HEK293 (cell line): Measurements from ENCODE around the gene HAND1.
A peak's percentile ranks its signal among the peaks of the same experiment; 100 is the strongest.

Experiments
- CTCF ChIA-PET: fragments of 350-600 bp; formaldehyde crosslinking; extraction: SDS; loops from one replicate; lab custom pipeline; 2021; ENCODE audit warnings: antibody characterized with exemption; lab: Yijun Ruan, JAX
- POLR2A ChIA-PET: fragments of 300-600 bp; formaldehyde crosslinking; extraction: SDS; loops from one replicate; lab custom pipeline; 2020; ENCODE audit warnings: antibody characterized with exemption, inconsistent platforms; lab: Yijun Ruan, JAX
- H3K27ac ChIP-seq: fragments of 200-500 bp; sonication (Bioruptor generic); 2 replicates; pipeline ENCODE4 v1.5.1; 2014; ENCODE audit warnings: low read depth, low read length, control low read depth, inconsistent platforms; ENCODE audit errors: extremely low read depth
- H3K36me3 ChIP-seq, 2 experiments: fragments of 200-500 bp in 1 of 2; sonication (Bioruptor generic) in 1 of 2; 1 replicate in 1 of 2; 2 replicates in 1 of 2; pipeline ENCODE4 v1.5.1; 2014 to 2017; ENCODE audit warnings: inconsistent platforms in 2 of 2, low read length in 2 of 2; ENCODE audit not compliant: control insufficient read depth in 2 of 2, insufficient read depth in 1 of 2
- H3K4me1 ChIP-seq: fragments of 200-500 bp; sonication (Bioruptor generic); 2 replicates; pipeline ENCODE4 v1.5.1; 2014; ENCODE audit warnings: mild to moderate bottlenecking, low read length, inconsistent platforms; ENCODE audit not compliant: control insufficient read depth, insufficient read depth
- H3K4me3 ChIP-seq: 2 replicates; pipeline ENCODE4 v1.5.1; 2011; ENCODE audit warnings: low read depth, mild to moderate bottlenecking, control low read depth, low read length, moderate library complexity
- H3K9me3 ChIP-seq: fragments of 200-500 bp; sonication (Bioruptor generic); 2 replicates; pipeline ENCODE4 v1.5.1; 2014; ENCODE audit warnings: low read depth, low read length, inconsistent platforms; ENCODE audit not compliant: control insufficient read depth, insufficient read depth
- GLI4 ChIP-seq: fragments of 450-650 bp; formaldehyde crosslinking; IDR thresholded peaks from 2 replicates; pipeline ENCODE4 v1.5.1; 2016; ENCODE audit warnings: missing biosample characterization, missing genetic modification characterization
- KLF7 ChIP-seq: fragments of 450-650 bp; formaldehyde crosslinking; IDR thresholded peaks from 2 replicates; pipeline ENCODE4 v1.5.1; 2016; ENCODE audit warnings: missing biosample characterization, missing genetic modification characterization, borderline replicate concordance
- SALL2 ChIP-seq: fragments of 450-650 bp; formaldehyde crosslinking; IDR thresholded peaks from 2 replicates; pipeline ENCODE4 v1.5.0; 2017; ENCODE audit warnings: missing biosample characterization, mild to moderate bottlenecking, missing genetic modification characterization, borderline replicate concordance
- SP2 ChIP-seq: fragments of 450-650 bp; formaldehyde crosslinking; IDR thresholded peaks from 2 replicates; pipeline ENCODE4 v1.5.1; 2016; ENCODE audit warnings: missing biosample characterization, missing genetic modification characterization
- YY2 ChIP-seq: fragments of 450-650 bp; formaldehyde crosslinking; IDR thresholded peaks from 2 replicates; pipeline ENCODE4 v1.5.1; 2016; ENCODE audit warnings: missing biosample characterization, missing genetic modification characterization
- ZBTB1 ChIP-seq: fragments of 450-650 bp; formaldehyde crosslinking; IDR thresholded peaks from 2 replicates; pipeline ENCODE4 v1.5.1; 2016; ENCODE audit warnings: missing biosample characterization, missing genetic modification characterization
- ZBTB20 ChIP-seq: fragments of 450-650 bp; formaldehyde crosslinking; IDR thresholded peaks from 2 replicates; pipeline ENCODE4 v1.5.1; 2016; ENCODE audit warnings: missing biosample characterization, missing genetic modification characterization
- ZBTB7A ChIP-seq: fragments of 450-650 bp; formaldehyde crosslinking; IDR thresholded peaks from 2 replicates; pipeline ENCODE4 v1.5.1; 2016; ENCODE audit warnings: low read depth, missing biosample characterization, missing genetic modification characterization
- ZBTB8A ChIP-seq: fragments of 450-650 bp; formaldehyde crosslinking; IDR thresholded peaks from 2 replicates; pipeline ENCODE4 v1.5.1; 2016; ENCODE audit warnings: missing biosample characterization, missing genetic modification characterization
- ZFHX2 ChIP-seq: fragments of 450-650 bp; formaldehyde crosslinking; conservative IDR thresholded peaks from 2 replicates; pipeline ENCODE4 v1.5.1; 2016; ENCODE audit warnings: missing biosample characterization, missing genetic modification characterization
- ZNF10 ChIP-seq: fragments of 450-650 bp; formaldehyde crosslinking; IDR thresholded peaks from 2 replicates; pipeline ENCODE4 v1.5.1; 2017; ENCODE audit warnings: missing biosample characterization, missing genetic modification characterization
- ZNF335 ChIP-seq: fragments of 450-650 bp; formaldehyde crosslinking; conservative IDR thresholded peaks from 2 replicates; pipeline ENCODE4 v1.5.1; 2016; ENCODE audit warnings: missing biosample characterization, missing genetic modification characterization
- ZNF366 ChIP-seq: fragments of 450-650 bp; formaldehyde crosslinking; conservative IDR thresholded peaks from 2 replicates; pipeline ENCODE4 v1.5.1; 2016; ENCODE audit warnings: missing biosample characterization, missing genetic modification characterization
- ZNF549 ChIP-seq: fragments of 450-650 bp; IDR thresholded peaks from 2 replicates; pipeline ENCODE4 v1.5.1; 2018; ENCODE audit warnings: missing biosample characterization, missing genetic modification characterization, mild to moderate bottlenecking, inconsistent platforms, moderate library complexity
- ZNF571 ChIP-seq: fragments of 450-650 bp; formaldehyde crosslinking; IDR thresholded peaks from 2 replicates; pipeline ENCODE4 v1.5.0; 2017; ENCODE audit warnings: missing biosample characterization, missing genetic modification characterization
- ZNF621 ChIP-seq: fragments of 450-650 bp; formaldehyde crosslinking; IDR thresholded peaks from 2 replicates; pipeline ENCODE4 v1.5.1; 2017; ENCODE audit warnings: missing biosample characterization, missing genetic modification characterization
- ZNF623 ChIP-seq: fragments of 450-650 bp; formaldehyde crosslinking; IDR thresholded peaks from 2 replicates; pipeline ENCODE4 v1.5.1; 2016; ENCODE audit warnings: missing biosample characterization, missing genetic modification characterization
- ZNF629 ChIP-seq: fragments of 450-650 bp; formaldehyde crosslinking; IDR thresholded peaks from 2 replicates; pipeline ENCODE4 v1.5.1; 2017; ENCODE audit warnings: missing biosample characterization, missing genetic modification characterization
- ZNF792 ChIP-seq: fragments of 450-650 bp; formaldehyde crosslinking; IDR thresholded peaks from 2 replicates; pipeline ENCODE4 v1.5.1; 2016; ENCODE audit warnings: missing biosample characterization, missing genetic modification characterization
- ZSCAN16 ChIP-seq: fragments of 450-650 bp; formaldehyde crosslinking; IDR thresholded peaks from 2 replicates; pipeline ENCODE4 v1.5.1; 2016; ENCODE audit warnings: missing biosample characterization, missing genetic modification characterization
- TF ChIP-seq, protein P1 (sequence below): fragments of 450-650 bp; formaldehyde crosslinking; IDR thresholded peaks from 2 replicates; pipeline ENCODE4 v1.5.1; 2016; ENCODE audit warnings: missing biosample characterization, missing genetic modification characterization
- TF ChIP-seq, protein P2 (sequence below): fragments of 450-650 bp; formaldehyde crosslinking; IDR thresholded peaks from 2 replicates; pipeline ENCODE4 v1.5.1; 2017; ENCODE audit warnings: missing biosample characterization, missing genetic modification characterization
- TF ChIP-seq, protein P3 (sequence below): fragments of 450-650 bp; formaldehyde crosslinking; IDR thresholded peaks from 2 replicates; pipeline ENCODE4 v1.5.1; 2016; ENCODE audit warnings: missing biosample characterization, missing genetic modification characterization
- TF ChIP-seq, protein P4 (sequence below): fragments of 450-650 bp; formaldehyde crosslinking; IDR thresholded peaks from 2 replicates; pipeline ENCODE4 v1.5.1; 2016; ENCODE audit warnings: missing biosample characterization, missing genetic modification characterization

The HAND1 gene

DNA sequence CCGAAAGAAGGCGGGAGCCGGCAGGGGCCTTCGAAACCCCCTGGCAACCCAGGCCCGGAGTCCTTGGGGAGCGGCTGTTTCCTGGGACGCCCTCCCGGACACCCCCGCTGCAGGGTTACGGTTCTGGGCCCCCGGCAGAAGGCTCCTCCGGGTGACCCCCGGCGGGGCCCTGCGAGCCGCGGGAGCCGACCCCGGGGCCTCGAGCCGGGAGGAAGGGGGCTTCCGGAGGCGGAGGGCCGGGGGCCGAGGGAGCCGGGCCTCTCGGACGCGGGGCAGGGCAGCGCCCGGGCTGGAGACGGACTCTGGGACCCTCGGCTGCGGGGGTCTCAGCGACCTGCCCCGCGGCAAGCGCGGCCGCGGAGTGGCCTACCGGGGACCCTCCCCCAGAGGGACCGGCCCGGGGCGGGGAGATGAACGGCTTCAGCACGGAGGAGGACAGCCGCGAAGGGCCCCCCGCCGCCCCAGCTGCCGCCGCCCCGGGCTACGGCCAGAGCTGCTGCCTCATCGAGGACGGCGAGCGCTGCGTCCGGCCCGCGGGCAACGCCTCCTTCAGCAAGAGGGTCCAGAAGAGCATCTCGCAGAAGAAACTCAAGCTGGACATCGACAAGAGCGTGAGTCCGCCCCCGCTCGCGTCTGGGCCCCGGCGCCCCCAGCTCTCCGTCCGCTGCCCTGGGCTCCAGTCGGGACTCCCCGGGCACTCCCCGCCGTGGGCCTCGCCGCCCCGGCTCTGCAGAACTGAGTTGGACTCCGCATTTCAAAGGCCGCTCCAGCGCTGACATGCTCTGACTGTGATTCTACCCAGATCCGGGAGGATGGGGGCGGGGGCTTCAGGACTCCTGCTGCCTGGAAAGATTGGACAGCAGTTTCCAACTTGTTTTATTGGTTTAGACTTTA lies 31.6 kb downstream of the HAND1 start (continued):
- TF ChIP-seq, protein P1, sequence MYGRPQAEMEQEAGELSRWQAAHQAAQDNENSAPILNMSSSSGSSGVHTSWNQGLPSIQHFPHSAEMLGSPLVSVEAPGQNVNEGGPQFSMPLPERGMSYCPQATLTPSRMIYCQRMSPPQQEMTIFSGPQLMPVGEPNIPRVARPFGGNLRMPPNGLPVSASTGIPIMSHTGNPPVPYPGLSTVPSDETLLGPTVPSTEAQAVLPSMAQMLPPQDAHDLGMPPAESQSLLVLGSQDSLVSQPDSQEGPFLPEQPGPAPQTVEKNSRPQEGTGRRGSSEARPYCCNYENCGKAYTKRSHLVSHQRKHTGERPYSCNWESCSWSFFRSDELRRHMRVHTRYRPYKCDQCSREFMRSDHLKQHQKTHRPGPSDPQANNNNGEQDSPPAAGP (tag by site-specific recombination), result no peak
- no peak for TF ChIP-seq ZNF623
- peak; percentile 26; the same call in 1 of the 2 replicates for TF ChIP-seq ZBTB8A (tag by site-specific recombination)
- TF ChIP-seq KLF7 (tag by site-specific recombination), result 0 out of 2 replicates have a peak, but pooled peaks have one; percentile 21
- TF ChIP-seq ZNF10 (tag by site-specific recombination), result no peak
- no peak for TF ChIP-seq ZNF621 (tag by site-specific recombination)
- no peak for TF ChIP-seq YY2
- TF ChIP-seq ZBTB1, result no peak
- no peak for TF ChIP-seq SALL2 (tag by site-specific recombination)
- TF ChIP-seq, protein P2, sequence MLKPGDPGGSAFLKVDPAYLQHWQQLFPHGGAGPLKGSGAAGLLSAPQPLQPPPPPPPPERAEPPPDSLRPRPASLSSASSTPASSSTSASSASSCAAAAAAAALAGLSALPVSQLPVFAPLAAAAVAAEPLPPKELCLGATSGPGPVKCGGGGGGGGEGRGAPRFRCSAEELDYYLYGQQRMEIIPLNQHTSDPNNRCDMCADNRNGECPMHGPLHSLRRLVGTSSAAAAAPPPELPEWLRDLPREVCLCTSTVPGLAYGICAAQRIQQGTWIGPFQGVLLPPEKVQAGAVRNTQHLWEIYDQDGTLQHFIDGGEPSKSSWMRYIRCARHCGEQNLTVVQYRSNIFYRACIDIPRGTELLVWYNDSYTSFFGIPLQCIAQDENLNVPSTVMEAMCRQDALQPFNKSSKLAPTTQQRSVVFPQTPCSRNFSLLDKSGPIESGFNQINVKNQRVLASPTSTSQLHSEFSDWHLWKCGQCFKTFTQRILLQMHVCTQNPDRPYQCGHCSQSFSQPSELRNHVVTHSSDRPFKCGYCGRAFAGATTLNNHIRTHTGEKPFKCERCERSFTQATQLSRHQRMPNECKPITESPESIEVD (tag by site-specific recombination), result no peak
- TF ChIP-seq, protein P3, sequence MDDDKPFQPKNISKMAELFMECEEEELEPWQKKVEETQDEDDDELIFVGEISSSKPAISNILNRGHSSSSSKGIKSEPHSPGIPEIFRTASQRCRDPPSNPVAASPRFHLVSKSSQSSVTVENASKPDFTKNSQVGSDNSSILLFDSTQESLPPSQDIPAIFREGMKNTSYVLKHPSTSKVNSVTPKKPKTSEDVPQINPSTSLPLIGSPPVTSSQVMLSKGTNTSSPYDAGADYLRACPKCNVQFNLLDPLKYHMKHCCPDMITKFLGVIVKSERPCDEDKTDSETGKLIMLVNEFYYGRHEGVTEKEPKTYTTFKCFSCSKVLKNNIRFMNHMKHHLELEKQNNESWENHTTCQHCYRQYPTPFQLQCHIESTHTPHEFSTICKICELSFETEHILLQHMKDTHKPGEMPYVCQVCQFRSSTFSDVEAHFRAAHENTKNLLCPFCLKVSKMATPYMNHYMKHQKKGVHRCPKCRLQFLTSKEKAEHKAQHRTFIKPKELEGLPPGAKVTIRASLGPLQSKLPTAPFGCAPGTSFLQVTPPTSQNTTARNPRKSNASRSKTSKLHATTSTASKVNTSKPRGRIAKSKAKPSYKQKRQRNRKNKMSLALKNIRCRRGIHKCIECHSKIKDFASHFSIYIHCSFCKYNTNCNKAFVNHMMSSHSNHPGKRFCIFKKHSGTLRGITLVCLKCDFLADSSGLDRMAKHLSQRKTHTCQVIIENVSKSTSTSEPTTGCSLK, result no peak
- TF ChIP-seq, all 188 proteins: peak for 32

DNA sequence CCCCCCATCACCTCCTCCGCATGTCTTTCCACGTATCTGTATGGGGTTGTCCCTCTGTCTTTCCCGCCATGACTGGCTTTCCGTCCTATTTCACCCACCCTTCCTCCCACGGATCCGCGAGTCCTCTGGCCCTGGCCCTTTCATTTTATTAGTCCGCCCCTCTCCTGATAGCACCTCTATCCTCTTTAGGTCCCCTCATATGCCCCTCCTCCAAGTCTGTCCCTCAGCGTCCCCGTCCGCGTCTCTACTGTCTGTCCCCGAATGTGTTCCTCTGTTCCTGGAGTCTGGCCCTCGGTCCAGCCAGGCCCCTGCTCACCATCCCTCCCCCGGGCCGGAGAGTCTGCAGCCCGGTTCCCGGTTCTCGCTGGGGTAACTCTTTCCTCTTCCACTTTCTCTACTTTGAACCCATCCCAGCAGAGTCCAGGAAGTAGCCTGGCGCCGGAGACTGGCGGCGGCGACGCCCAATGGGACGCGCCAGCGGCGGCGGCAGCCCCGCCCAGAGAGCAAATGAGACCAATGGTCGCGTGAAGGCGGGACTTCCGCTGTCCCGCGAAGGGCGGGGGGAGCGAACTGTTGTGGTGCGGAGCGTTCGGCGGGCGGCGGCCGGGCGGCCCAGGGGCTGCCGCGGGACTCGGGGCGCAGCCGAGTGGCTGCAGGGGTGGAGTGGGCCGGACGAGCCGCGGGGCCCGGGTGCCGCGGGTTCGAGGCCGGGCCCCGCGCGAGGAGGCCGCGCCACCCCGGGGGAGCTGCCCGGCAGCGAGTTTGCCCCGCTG lies 32.4 kb downstream of the HAND1 start, which contains the start of gene SAP30L:
Gene SAP30L, plus strand, starts transcription at position 576 of the 773 bp plus-strand sequence. CDS start 608 bp downstream, outside the sequence.
- Histone ChIP-seq H3K9me3 (no peaks in the 10 kb centered on the region), H3K4me3 (peak within 1 kb of the TSS; percentile 88), H3K27ac (peak within 1 kb of the TSS; percentile 87), H3K4me1 (peaks cover 12% of the 10 kb centered on the region; the same call in 1 of the 2 replicates), H3K36me3 (peaks cover 8 to 37% of the 10 kb centered on the region in 2 experiments; a peak in 2 of 3 replicates)
- ChIA-PET POLR2A (no interaction called here), CTCF (no interaction called here)
- TF ChIP-seq ZFHX2 (tag by site-specific recombination) (peak; percentile 89), ZBTB8A (tag by site-specific recombination) (peak; percentile 49), SP2 (tag by site-specific recombination) (peak; percentile 95), ZBTB7A (peak; percentile 2; the same call in 1 of the 2 replicates), ZNF335 (tag by site-specific recombination) (peak; percentile 96), ZSCAN16 (tag by site-specific recombination) (no peak), ZNF629 (tag by site-specific recombination) (0 out of 2 replicates have a peak, but pooled peaks have one; percentile 29), ZNF366 (tag by site-specific recombination) (peak; percentile 91), ZNF549 (tag by site-specific recombination) (no peak), ZNF792 (tag by site-specific recombination) (no peak), GLI4 (tag by site-specific recombination) (0 out of 2 replicates have a peak, but pooled peaks have one; percentile 64), ZNF571 (no peak), YY2 (peak; percentile 49; the same call in 1 of the 2 replicates), ZBTB20 (peak; percentile 98)
- TF ChIP-seq, protein P3, result no peak
- TF ChIP-seq, protein P4, sequence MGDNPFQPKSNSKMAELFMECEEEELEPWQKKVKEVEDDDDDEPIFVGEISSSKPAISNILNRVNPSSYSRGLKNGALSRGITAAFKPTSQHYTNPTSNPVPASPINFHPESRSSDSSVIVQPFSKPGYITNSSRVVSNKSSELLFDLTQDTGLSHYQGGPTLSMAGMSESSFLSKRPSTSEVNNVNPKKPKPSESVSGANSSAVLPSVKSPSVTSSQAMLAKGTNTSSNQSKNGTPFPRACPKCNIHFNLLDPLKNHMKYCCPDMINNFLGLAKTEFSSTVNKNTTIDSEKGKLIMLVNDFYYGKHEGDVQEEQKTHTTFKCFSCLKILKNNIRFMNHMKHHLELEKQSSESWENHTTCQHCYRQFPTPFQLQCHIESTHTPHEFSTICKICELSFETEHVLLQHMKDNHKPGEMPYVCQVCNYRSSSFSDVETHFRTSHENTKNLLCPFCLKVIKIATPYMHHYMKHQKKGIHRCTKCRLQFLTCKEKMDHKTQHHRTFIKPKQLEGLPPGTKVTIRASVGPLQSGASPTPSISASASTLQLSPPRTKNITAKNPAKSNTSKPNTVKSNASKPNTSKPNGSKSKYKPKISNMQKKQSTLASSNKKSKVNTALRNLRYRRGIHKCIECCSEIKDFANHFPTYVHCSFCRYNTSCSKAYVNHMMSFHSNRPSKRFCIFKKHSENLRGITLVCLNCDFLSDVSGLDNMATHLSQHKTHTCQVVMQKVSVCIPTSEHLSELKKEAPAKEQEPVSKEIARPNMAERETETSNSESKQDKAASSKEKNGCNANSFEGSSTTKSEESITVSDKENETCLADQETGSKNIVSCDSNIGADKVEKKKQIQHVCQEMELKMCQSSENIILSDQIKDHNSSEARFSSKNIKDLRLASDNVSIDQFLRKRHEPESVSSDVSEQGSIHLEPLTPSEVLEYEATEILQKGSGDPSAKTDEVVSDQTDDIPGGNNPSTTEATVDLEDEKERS, result no peak
